22Rv1 (cell line): Measurements from ENCODE around the gene CEP131.

Experiments used
- CTCF ChIP-seq: fragments of 450-650 bp; IDR thresholded peaks from 2 replicates; pipeline ENCODE4 v1.5.1; 2017; ENCODE audit warnings: mild to moderate bottlenecking
- ZFX ChIP-seq: fragments of 450-650 bp; IDR thresholded peaks from 2 replicates; pipeline ENCODE4 v1.6.1; 2017; ENCODE audit warnings: antibody characterized with exemption, borderline replicate concordance

- TF ChIP-seq CTCF (no peak), ZFX (no peak)
Observed at GRCh38 chr17:81167194-81167524, 55.6 kb downstream of the CEP131 start.
